ENCODE results near the gene SEPTIN1. TPM values are rescaled to one million over a fixed set of nuclear protein-coding genes. Genes with fewer than 3 reads are reported as not detected.
"Not testable (repeated sequence)": the region's sequence is repeated elsewhere in the genome, so short reads cannot be mapped to it uniquely, and the experiment has no call there.

The SEPTIN1 gene
- total RNA-seq, 2 experiments from 2014 or later: 162 to 163 TPM

- Mint-ChIP-seq H3K27me3 (no peaks in the 10 kb centered on the region), H3K4me3 (no peak overlapping the region), H3K36me3 (peaks cover 34% of the 10 kb centered on the region), H3K9me3 (no peaks in the 10 kb centered on the region), H3K4me1 (peaks cover 38% of the 10 kb centered on the region), H3K27ac (peak overlapping the region; percentile 71)
- peak; percentile 41 for DNase-seq
Measured at GRCh38 chr16:30350134-30350871, 32.1 kb downstream of the SEPTIN1 start.

GRCh38 chr16:30349675-30350074 is 32.7 kb downstream of the SEPTIN1 start:
- H3K9me3 Mint-ChIP-seq: no peaks in the 10 kb centered on the region

GRCh38 chr16:30348929-30349328 is 33.4 kb downstream of the SEPTIN1 start:
- Mint-ChIP-seq H3K27me3 (no peaks in the 10 kb centered on the region), H3K27ac (no peak overlapping the region), H3K4me3 (no peak overlapping the region), H3K9me3 (no peaks in the 10 kb centered on the region), H3K4me1 (peaks cover 29% of the 10 kb centered on the region), H3K36me3 (peaks cover 34% of the 10 kb centered on the region)
- no peak for DNase-seq

More at GRCh38 chr16:30349675-30350074, 32.7 kb downstream of the SEPTIN1 start:
- H3K27me3 Mint-ChIP-seq: no peaks in the 10 kb centered on the region
- peak overlapping the region; percentile 72 for H3K27ac Mint-ChIP-seq
- H3K36me3 Mint-ChIP-seq: peaks cover 34% of the 10 kb centered on the region
- peaks cover 35% of the 10 kb centered on the region for H3K4me1 Mint-ChIP-seq
- no peak overlapping the region for H3K4me3 Mint-ChIP-seq
- no peak for DNase-seq

GRCh38 chr16:30348113-30348512 is 34.2 kb downstream of the SEPTIN1 start:
- no peak for DNase-seq
- H3K36me3 Mint-ChIP-seq: peaks cover 33% of the 10 kb centered on the region
- no peaks in the 10 kb centered on the region for H3K27me3 Mint-ChIP-seq
- peaks cover 27% of the 10 kb centered on the region for H3K4me1 Mint-ChIP-seq
- no peaks in the 10 kb centered on the region for H3K9me3 Mint-ChIP-seq
- no peak overlapping the region for H3K27ac Mint-ChIP-seq
- H3K4me3 Mint-ChIP-seq: no peak overlapping the region

GRCh38 chr16:30346286-30346685 is 36.1 kb downstream of the SEPTIN1 start:
- no peaks in the 10 kb centered on the region for H3K9me3 Mint-ChIP-seq
- no peaks in the 10 kb centered on the region for H3K27me3 Mint-ChIP-seq
- H3K27ac Mint-ChIP-seq: no peak overlapping the region
- H3K4me3 Mint-ChIP-seq: no peak overlapping the region
- no peak for DNase-seq
- H3K4me1 Mint-ChIP-seq: peaks cover 18% of the 10 kb centered on the region
- H3K36me3 Mint-ChIP-seq: peaks cover 18% of the 10 kb centered on the region

- not testable (repeated sequence) for DNase-seq, H3K27ac Mint-ChIP-seq, H3K9me3 Mint-ChIP-seq, H3K4me1 Mint-ChIP-seq, H3K27me3 Mint-ChIP-seq, H3K36me3 Mint-ChIP-seq, H3K4me3 Mint-ChIP-seq
Measured at GRCh38 chr16:30343491-30343820, 38.9 kb downstream of the SEPTIN1 start.

GRCh38 chr16:30342751-30343490 is 39.4 kb downstream of the SEPTIN1 start:
- Mint-ChIP-seq H3K9me3 (no peaks in the 10 kb centered on the region), H3K27ac (no peak overlapping the region), H3K4me1 (peaks cover 6% of the 10 kb centered on the region), H3K36me3 (no peaks in the 10 kb centered on the region), H3K27me3 (no peaks in the 10 kb centered on the region), H3K4me3 (no peak overlapping the region)
- no peak for DNase-seq

- H3K27ac Mint-ChIP-seq, H3K4me1 Mint-ChIP-seq, DNase-seq, H3K4me3 Mint-ChIP-seq, H3K27me3 Mint-ChIP-seq, H3K9me3 Mint-ChIP-seq, H3K36me3 Mint-ChIP-seq: not testable (repeated sequence)
Measured at GRCh38 chr16:30341971-30342370, 40.4 kb downstream of the SEPTIN1 start.

- Mint-ChIP-seq H3K9me3 (no peaks in the 10 kb centered on the region), H3K27ac (no peak overlapping the region), H3K27me3 (no peaks in the 10 kb centered on the region), H3K4me1 (peaks cover 11% of the 10 kb centered on the region), H3K4me3 (no peak overlapping the region), H3K36me3 (no peaks in the 10 kb centered on the region)
- DNase-seq: no peak
Measured at GRCh38 chr16:30340621-30341020, 41.7 kb downstream of the SEPTIN1 start.

GRCh38 chr16:30338715-30339114 is 43.6 kb downstream of the SEPTIN1 start:
- not testable (repeated sequence) for H3K4me3 Mint-ChIP-seq, H3K27me3 Mint-ChIP-seq, H3K27ac Mint-ChIP-seq, DNase-seq, H3K36me3 Mint-ChIP-seq, H3K9me3 Mint-ChIP-seq
- H3K4me1 Mint-ChIP-seq: peaks cover 13% of the 10 kb centered on the region

GRCh38 chr16:30337964-30338357 is 44.4 kb downstream of the SEPTIN1 start:
- DNase-seq, H3K27me3 Mint-ChIP-seq, H3K36me3 Mint-ChIP-seq, H3K4me3 Mint-ChIP-seq, H3K9me3 Mint-ChIP-seq, H3K27ac Mint-ChIP-seq: not testable (repeated sequence)
- H3K4me1 Mint-ChIP-seq: peaks cover 13% of the 10 kb centered on the region

GRCh38 chr16:30335598-30336474 is 46.5 kb downstream of the SEPTIN1 start:
- Mint-ChIP-seq H3K36me3 (peaks cover 1% of the 10 kb centered on the region), H3K9me3 (no peaks in the 10 kb centered on the region), H3K4me3 (peak overlapping the region; percentile 84), H3K27me3 (no peaks in the 10 kb centered on the region), H3K4me1 (peaks cover 18% of the 10 kb centered on the region), H3K27ac (peak overlapping the region; percentile 78)
- peak; percentile 39 for DNase-seq

GRCh38 chr16:30335028-30335597 is 47.2 kb downstream of the SEPTIN1 start:
- Mint-ChIP-seq H3K4me3 (peak overlapping the region; percentile 84), H3K27ac (peak overlapping the region; percentile 80), H3K4me1 (peaks cover 17% of the 10 kb centered on the region)
- H3K9me3 Mint-ChIP-seq, H3K36me3 Mint-ChIP-seq, H3K27me3 Mint-ChIP-seq: not testable (repeated sequence)
- DNase-seq: peak; percentile 87

- Mint-ChIP-seq H3K27ac (peak overlapping the region; percentile 91), H3K4me3 (peak overlapping the region; percentile 96), H3K4me1 (peaks cover 17% of the 10 kb centered on the region)
- H3K9me3 Mint-ChIP-seq, H3K27me3 Mint-ChIP-seq, H3K36me3 Mint-ChIP-seq: not testable (repeated sequence)
- DNase-seq: peak; percentile 89
Measured at GRCh38 chr16:30334473-30334989, 47.8 kb downstream of the SEPTIN1 start.
